ENCODE results near the gene SPATS2. TPM values are rescaled to one million over a fixed set of nuclear protein-coding genes. Genes with fewer than 3 reads are reported as not detected.

Gene SPATS2
- total RNA-seq, 1 experiment from 2014 or later, result 74.2 TPM

- Histone ChIP-seq H3K4me1 (ENCODE audit: control insufficient read depth in 1 of 2, insufficient read depth in 2 of 2, low read length in 2 of 2) (peaks cover 30 to 40% of the 10 kb centered on the region in 2 experiments), H2AFZ (ENCODE audit: low read depth, low read length, poor library complexity, severe bottlenecking) (no peak overlapping the region), H3K79me2 (ENCODE audit: insufficient read depth, low read length) (peaks cover 16% of the 10 kb centered on the region), H3K27me3 (ENCODE audit: insufficient read depth, low read length) (no peaks in the 10 kb centered on the region), H3K36me3 (ENCODE audit: control insufficient read depth in 1 of 2, insufficient read depth in 2 of 2, low read length in 2 of 2) (peaks cover 0 to 7% of the 10 kb centered on the region in 2 experiments; a peak in 2 of 4 replicates), H4K20me1 (ENCODE audit: insufficient read depth) (no peaks in the 10 kb centered on the region), H3K9ac (ENCODE audit: low read length) (no peak overlapping the region), H3K4me2 (ENCODE audit: low read length) (no peak overlapping the region), H3K9me2 (ENCODE audit: insufficient read depth) (no peaks in the 10 kb centered on the region), H3K9me3 (ENCODE audit: control insufficient read depth in 1 of 2, insufficient read depth in 1 of 2, low read depth in 1 of 2, low read length in 2 of 2) (no peaks in the 10 kb centered on the region), H3K27ac (ENCODE audit: low read depth, low read length) (peak overlapping the region; percentile 83; the same call in 1 of the 2 replicates), H3K4me3 (replicated peaks in 1 of 2; ENCODE audit: low read depth in 1 of 2, low read length in 2 of 2) (no peak overlapping the region)
- no TSS peak for BruUV-seq (replicated peaks)
- DNase-seq (ENCODE audit: low read depth, low spot score) (no peak), ATAC-seq (no peak)
- intact Hi-C loops (cut with micrococcal nuclease), result no loop called here
- ChIA-PET POLR2A (no interaction called here), RAD21 (ENCODE audit: low non-redundant PET in 1 of 2, low total read pairs in 2 of 2, uncharacterized antibody in 2 of 2, unreplicated experiment in 2 of 2) (no interaction called here), CTCF (no interaction called here)
- no peak for TF ChIP-seq SIN3A (IDR thresholded peaks at IDR 0.05; ENCODE audit: low read depth)
- TF ChIP-seq ZBTB33 (IDR thresholded peaks at IDR 0.05; ENCODE audit: extremely low read depth, insufficient replicate concordance, low read length), result no peak
These were observed 174.0 kb downstream of the SPATS2 start for GRCh38 chr12:49541140-49541861.

GRCh38 chr12:49541911-49542505 lies 174.7 kb downstream of the SPATS2 start:
- TF ChIP-seq ELF1 (IDR thresholded peaks at IDR 0.05; ENCODE audit: borderline replicate concordance, low read depth) (no peak), RAD21 (IDR thresholded peaks at IDR 0.05; ENCODE audit: low read depth) (no peak), ZNF274 (IDR thresholded peaks at IDR 0.05; ENCODE audit: low read depth, low read length) (no peak), ATF3 (IDR thresholded peaks at IDR 0.05) (no peak), REST (IDR thresholded peaks at IDR 0.05; ENCODE audit: low read depth) (no peak), EGR1 (IDR thresholded peaks at IDR 0.05; ENCODE audit: low read depth) (no peak)
- H3K4me3 ChIP-seq (replicated peaks in 1 of 2; ENCODE audit: low read depth in 1 of 2, low read length in 2 of 2), result no peak overlapping the region
- DNase-seq (ENCODE audit: low read depth, low spot score) (no peak), ATAC-seq (no peak)
- no peaks in the 10 kb centered on the region for H3K27me3 ChIP-seq (ENCODE audit: insufficient read depth, low read length)
- H4K20me1 ChIP-seq (ENCODE audit: insufficient read depth), result no peaks in the 10 kb centered on the region
- no peaks in the 10 kb centered on the region for H3K9me2 ChIP-seq (ENCODE audit: insufficient read depth)
- ChIA-PET CTCF (no interaction called here), RAD21 (ENCODE audit: low non-redundant PET in 1 of 2, low total read pairs in 2 of 2, uncharacterized antibody in 2 of 2, unreplicated experiment in 2 of 2) (no interaction called here), POLR2A (no interaction called here)
- H2AFZ ChIP-seq (ENCODE audit: low read depth, low read length, poor library complexity, severe bottlenecking), result no peak overlapping the region
- H3K36me3 ChIP-seq (ENCODE audit: control insufficient read depth in 1 of 2, insufficient read depth in 2 of 2, low read length in 2 of 2), result peaks cover 0 to 7% of the 10 kb centered on the region in 2 experiments; a peak in 2 of 4 replicates
- H3K4me1 ChIP-seq (ENCODE audit: control insufficient read depth in 1 of 2, insufficient read depth in 2 of 2, low read length in 2 of 2), result peaks cover 23 to 33% of the 10 kb centered on the region in 2 experiments
- H3K4me2 ChIP-seq (ENCODE audit: low read length), result no peak overlapping the region
- no peaks in the 10 kb centered on the region for H3K9me3 ChIP-seq (ENCODE audit: control insufficient read depth in 1 of 2, insufficient read depth in 1 of 2, low read depth in 1 of 2, low read length in 2 of 2)
- H3K79me2 ChIP-seq (ENCODE audit: insufficient read depth, low read length), result peaks cover 16% of the 10 kb centered on the region
- H3K9ac ChIP-seq (ENCODE audit: low read length), result no peak overlapping the region
- intact Hi-C loops (cut with micrococcal nuclease), result no loop called here
- no TSS peak for BruUV-seq (replicated peaks)
- H3K27ac ChIP-seq (ENCODE audit: low read depth, low read length), result no peak overlapping the region
